GM18505 (cell line): Measurements from ENCODE around the gene ERGIC2.

Experiments
- ATAC-seq: cut with Tn5 transposase; IDR thresholded peaks from one replicate; pipeline ENCODE4 v1.9.1; 2021; ENCODE audit not compliant: unreplicated experiment
- POLR2A ChIP-seq: IDR thresholded peaks from 4 replicates; pipeline ENCODE4 v1.6.1; 2011; ENCODE audit warnings: borderline replicate concordance; ENCODE audit not compliant: insufficient read depth, insufficient read length; ENCODE audit errors: extremely low read depth

The ERGIC2 gene

DNA sequence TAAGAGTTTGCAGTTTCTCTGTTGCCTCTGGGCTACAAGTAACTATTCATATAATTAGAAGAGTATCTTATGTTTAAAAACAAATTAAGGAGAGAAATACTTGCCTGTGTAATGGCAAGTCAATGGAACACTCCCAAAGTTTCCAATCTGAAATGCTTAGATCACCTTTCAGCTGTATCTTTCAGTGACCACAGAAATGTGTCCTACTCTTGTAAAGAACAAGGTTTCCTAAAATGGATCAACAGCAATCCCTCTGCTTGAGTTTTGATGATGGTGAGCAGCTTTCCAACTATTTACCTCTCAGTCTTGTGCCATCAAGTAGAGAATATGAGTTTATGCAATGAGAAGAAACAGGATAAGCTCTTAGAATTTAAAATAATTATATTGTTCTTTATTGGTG lies 92.9 kb downstream of the ERGIC2 start:
- ATAC-seq = no peak
- TF ChIP-seq POLR2A = no peak

DNA sequence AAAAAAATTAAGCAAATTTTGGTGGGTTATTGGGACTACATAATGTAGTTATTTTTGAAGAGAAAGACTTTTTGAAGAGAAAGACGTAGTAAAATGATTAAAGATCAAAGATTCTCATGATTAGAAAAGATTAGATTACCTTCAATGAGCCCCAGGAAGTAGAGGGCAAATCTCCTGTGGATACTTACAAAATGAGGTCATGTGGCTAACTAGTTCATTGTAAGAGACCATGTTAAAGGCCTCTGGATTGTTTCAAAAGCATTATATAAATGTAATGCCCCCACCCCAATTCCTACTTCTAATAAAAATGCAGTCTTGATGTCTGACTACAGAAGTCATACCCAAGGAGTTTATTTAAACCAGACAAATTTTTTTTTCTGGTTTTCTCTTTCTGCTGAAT lies 93.3 kb downstream of the ERGIC2 start:
- no peak for TF ChIP-seq POLR2A
- ATAC-seq = no peak
